Medulla oblongata (tissue), 1 donor: ENCODE results near the gene ENTPD8.

Experiments used
- DNase-seq: peaks from one replicate; pipeline ENCODE4 v3.0.0-alpha.2; 2015; ENCODE audit errors: extremely low spot score

ENTPD8 gene

GRCh38 chr9:137447722-137448601, 6.8 kb upstream of the ENTPD8 start:
- peak; percentile 63 for DNase-seq

GRCh38 chr9:137446851-137447471, 5.8 kb upstream of the ENTPD8 start:
- peak; percentile 50 for DNase-seq

GRCh38 chr9:137445930-137446431, 4.8 kb upstream of the ENTPD8 start:
- DNase-seq, result no peak

- peak; percentile 85 for DNase-seq
Measured at GRCh38 chr9:137445275-137445807, 4.2 kb upstream of the ENTPD8 start.

GRCh38 chr9:137444106-137444790, 3.1 kb upstream of the ENTPD8 start:
- no peak for DNase-seq

GRCh38 chr9:137441935-137442321, 771 bp upstream of the ENTPD8 start:
- no peak for DNase-seq

- DNase-seq, result no peak
Measured at GRCh38 chr9:137439158-137439714, 1.9 kb downstream of the ENTPD8 start.

- no peak for DNase-seq
Measured at GRCh38 chr9:137438591-137439157, 2.5 kb downstream of the ENTPD8 start.

GRCh38 chr9:137437691-137438590, 3.2 kb downstream of the ENTPD8 start:
- DNase-seq, result no peak

GRCh38 chr9:137436761-137437600, 4.2 kb downstream of the ENTPD8 start:
- no peak for DNase-seq

- DNase-seq, result no peak
Measured at GRCh38 chr9:137435980-137436760, 5.0 kb downstream of the ENTPD8 start.

- DNase-seq, result no peak
Measured at GRCh38 chr9:137435381-137435891, 5.7 kb downstream of the ENTPD8 start.

- DNase-seq, result no peak
Measured at GRCh38 chr9:137434498-137435380, 6.4 kb downstream of the ENTPD8 start.

GRCh38 chr9:137433916-137434431, 7.2 kb downstream of the ENTPD8 start:
- DNase-seq, result no peak

- DNase-seq, result no peak
Measured at GRCh38 chr9:137433349-137433915, 7.7 kb downstream of the ENTPD8 start.

- no peak for DNase-seq
Measured at GRCh38 chr9:137432687-137433348, 8.3 kb downstream of the ENTPD8 start.
